ENCODE measurements around the gene CACNA2D4.

Gene CACNA2D4, protein sequence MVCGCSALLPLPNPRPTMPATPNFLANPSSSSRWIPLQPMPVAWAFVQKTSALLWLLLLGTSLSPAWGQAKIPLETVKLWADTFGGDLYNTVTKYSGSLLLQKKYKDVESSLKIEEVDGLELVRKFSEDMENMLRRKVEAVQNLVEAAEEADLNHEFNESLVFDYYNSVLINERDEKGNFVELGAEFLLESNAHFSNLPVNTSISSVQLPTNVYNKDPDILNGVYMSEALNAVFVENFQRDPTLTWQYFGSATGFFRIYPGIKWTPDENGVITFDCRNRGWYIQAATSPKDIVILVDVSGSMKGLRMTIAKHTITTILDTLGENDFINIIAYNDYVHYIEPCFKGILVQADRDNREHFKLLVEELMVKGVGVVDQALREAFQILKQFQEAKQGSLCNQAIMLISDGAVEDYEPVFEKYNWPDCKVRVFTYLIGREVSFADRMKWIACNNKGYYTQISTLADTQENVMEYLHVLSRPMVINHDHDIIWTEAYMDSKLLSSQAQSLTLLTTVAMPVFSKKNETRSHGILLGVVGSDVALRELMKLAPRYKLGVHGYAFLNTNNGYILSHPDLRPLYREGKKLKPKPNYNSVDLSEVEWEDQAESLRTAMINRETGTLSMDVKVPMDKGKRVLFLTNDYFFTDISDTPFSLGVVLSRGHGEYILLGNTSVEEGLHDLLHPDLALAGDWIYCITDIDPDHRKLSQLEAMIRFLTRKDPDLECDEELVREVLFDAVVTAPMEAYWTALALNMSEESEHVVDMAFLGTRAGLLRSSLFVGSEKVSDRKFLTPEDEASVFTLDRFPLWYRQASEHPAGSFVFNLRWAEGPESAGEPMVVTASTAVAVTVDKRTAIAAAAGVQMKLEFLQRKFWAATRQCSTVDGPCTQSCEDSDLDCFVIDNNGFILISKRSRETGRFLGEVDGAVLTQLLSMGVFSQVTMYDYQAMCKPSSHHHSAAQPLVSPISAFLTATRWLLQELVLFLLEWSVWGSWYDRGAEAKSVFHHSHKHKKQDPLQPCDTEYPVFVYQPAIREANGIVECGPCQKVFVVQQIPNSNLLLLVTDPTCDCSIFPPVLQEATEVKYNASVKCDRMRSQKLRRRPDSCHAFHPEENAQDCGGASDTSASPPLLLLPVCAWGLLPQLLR

DNA sequence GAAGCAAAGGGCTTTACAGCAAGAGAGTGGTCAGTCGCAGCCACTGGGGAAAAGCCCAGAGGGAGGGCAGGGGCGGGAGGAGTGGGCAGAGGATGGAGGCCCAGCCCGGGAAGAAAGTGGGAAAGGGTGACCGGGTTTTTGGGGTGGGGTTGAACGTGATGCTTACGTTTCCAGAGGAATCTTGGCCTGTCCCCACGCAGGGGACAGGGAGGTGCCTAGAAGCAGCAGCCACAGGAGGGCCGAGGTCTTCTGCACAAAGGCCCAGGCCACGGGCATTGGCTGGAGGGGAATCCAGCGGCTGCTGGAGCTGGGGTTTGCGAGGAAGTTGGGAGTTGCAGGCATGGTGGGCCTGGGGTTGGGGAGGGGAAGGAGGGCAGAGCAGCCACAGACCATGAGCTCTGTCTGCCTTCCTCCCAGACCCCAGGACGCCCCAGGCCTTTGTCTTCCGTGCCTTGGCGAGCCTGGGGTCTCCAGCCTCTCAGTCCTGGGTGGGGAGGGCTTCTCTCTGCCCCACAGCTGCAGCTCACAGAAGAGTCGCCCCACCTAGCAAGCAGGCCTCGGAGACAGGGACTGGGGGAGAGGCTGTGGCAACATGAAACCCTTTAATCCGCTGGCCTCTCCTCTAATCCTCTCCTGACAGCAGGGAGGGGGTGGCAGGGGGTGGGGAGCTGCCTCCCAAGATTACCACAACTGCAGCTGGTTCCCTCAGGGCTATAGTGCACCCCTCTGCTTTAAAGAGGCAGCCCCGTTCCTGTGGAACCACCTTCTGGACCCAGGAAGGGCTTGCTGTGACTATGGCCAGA is at the start of gene CACNA2D4:
TSS of gene CACNA2D4 (minus strand) at position 572 of the 803 bp plus-strand sequence. CDS start at position 393, 179 bp downstream.
- TF ChIP-seq, protein P1, sequence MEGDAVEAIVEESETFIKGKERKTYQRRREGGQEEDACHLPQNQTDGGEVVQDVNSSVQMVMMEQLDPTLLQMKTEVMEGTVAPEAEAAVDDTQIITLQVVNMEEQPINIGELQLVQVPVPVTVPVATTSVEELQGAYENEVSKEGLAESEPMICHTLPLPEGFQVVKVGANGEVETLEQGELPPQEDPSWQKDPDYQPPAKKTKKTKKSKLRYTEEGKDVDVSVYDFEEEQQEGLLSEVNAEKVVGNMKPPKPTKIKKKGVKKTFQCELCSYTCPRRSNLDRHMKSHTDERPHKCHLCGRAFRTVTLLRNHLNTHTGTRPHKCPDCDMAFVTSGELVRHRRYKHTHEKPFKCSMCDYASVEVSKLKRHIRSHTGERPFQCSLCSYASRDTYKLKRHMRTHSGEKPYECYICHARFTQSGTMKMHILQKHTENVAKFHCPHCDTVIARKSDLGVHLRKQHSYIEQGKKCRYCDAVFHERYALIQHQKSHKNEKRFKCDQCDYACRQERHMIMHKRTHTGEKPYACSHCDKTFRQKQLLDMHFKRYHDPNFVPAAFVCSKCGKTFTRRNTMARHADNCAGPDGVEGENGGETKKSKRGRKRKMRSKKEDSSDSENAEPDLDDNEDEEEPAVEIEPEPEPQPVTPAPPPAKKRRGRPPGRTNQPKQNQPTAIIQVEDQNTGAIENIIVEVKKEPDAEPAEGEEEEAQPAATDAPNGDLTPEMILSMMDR (IDR thresholded peaks at IDR 0.05; ENCODE audit: low read depth, low read length), result no peak
- H3K4me3 ChIP-seq (ENCODE audit: low read depth, low read length), result no peak within 1 kb of the TSS

DNA sequence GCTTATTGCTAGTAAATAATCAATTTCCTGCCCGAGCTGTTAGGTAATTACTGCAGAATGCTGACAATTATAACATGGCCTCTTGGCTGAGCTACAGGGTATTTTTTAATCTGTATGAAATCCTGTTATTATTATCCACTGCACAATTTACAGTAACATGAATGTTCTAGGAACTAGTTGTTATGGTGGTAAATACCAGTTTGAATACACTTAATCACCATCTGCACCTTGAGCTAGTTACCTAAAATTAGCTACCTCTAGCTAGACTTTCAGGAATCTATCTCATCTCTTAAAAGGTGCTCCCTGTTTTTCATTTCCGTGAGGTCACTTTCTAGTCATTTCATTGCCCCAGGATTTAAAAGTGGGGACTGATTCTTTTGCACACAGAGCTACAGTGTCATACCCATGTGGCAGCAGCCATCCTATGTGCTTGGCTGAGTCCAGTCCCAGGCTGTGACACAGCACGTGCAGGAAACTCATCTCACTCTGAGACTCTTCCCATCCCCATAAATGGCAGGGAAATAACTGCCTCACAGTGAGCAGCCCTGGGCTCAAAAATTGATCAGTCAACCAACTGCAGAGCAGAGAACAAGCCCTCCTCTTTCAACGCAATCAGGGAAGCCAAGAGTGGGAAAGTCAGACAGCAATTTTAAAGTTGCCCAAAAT is 48.2 kb upstream of the CACNA2D4 start:
- no peak overlapping the region for H3K4me3 ChIP-seq (ENCODE audit: low read depth, low read length)
- TF ChIP-seq, protein P1 (IDR thresholded peaks at IDR 0.05; ENCODE audit: low read depth, low read length), result no peak

DNA sequence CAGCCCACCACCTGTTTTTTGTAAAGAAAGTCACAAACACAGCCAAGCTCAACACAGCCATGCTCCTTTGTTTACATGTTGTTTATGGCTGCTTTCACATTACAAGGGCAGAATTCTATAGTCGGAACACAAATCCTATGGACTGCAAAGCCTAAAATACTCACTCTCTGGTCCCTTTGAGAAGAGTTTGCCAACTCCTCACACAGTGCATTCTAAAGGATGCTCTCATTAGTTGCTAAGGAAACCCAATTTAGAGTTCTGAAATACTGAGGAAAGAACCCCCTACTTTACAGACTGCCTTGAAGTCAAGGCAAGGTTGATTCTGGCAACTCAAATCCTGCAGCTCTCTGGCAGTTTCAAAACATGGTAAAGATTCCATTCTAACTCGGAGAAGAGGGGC is 47.5 kb upstream of the CACNA2D4 start:
- H3K4me3 ChIP-seq (ENCODE audit: low read depth, low read length), result no peak overlapping the region
- TF ChIP-seq, protein P1 (IDR thresholded peaks at IDR 0.05; ENCODE audit: low read depth, low read length), result no peak

DNA sequence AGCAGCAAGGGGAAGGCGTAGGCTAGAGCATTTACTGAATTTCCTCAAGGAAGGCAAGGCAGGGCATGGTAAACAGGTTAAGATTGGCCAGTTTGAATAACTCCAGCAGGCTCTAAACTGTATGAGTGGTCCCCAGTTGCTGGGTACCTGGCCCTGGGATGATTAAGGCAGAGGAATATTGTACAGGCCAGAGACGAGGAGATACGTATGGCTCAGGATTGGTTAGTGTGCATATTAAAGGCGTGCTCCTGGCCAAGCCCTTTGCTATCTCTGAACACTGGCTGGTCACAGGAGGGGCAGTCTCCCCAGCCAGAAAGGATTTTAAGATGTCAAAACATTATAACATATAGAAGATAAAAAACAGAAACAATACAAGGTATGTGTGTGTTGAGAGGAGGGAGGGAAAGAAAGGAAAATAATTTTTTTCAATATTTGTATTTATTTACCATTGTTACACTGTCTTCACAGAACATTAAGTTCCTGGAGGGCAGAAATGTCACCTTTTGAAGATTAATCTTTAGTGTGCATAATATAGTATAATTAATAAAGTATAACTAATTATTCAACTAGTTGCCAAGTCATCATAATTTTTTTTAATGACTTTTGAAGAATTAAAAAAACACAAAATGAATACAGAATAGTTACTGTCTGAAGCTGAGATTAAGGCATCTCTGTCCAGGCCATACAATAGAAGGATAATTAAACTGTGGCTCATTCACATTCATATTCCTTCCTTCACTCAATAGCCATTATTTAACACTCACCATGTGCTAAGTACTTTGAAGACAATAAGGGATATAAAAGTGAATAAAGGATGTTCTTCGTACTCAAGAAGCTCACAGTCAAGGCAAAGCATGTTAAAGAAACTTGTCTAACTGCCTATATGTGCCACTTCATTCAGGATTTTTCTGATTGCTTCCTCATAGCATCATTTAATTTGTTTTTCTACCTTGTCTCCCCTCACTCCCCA is 43.9 kb upstream of the CACNA2D4 start:
- TF ChIP-seq, protein P1 (IDR thresholded peaks at IDR 0.05; ENCODE audit: low read depth, low read length), result no peak
- H3K4me3 ChIP-seq (ENCODE audit: low read depth, low read length), result no peak overlapping the region

DNA sequence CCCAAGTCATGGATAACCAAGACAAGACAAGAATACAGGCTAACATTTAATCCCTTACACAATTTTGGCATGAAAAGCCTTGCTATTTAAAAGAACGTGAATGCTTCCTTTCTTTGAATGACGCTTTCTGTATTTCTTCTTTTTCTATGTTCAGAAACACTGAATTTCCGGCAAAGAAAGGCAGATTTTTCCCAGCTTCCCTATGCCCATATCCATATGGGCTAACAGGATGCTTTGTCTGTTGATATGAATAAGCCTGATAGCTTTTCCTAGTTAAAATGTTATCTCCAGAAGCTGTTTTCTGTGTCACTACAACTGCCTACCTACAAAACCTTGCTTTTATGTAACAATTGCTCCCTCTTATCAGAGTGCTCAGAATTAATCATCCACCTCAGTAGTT is 38.3 kb upstream of the CACNA2D4 start:
- no peak overlapping the region for H3K4me3 ChIP-seq (ENCODE audit: low read depth, low read length)
- TF ChIP-seq, protein P1 (IDR thresholded peaks at IDR 0.05; ENCODE audit: low read depth, low read length), result no peak
